NCI-H1436 (cell line): ENCODE results near the gene NDUFAF8.
A peak's percentile ranks its signal among the peaks of the same experiment; 100 is the strongest.
"Not testable (repeated sequence)": the region's sequence is repeated elsewhere in the genome, so short reads cannot be mapped to it uniquely, and the experiment has no call there.

Source experiments
- DNase-seq: peaks from one replicate; lab custom pipeline; 2025; lab: John Stamatoyannopoulos, UW

The NDUFAF8 gene

DNA sequence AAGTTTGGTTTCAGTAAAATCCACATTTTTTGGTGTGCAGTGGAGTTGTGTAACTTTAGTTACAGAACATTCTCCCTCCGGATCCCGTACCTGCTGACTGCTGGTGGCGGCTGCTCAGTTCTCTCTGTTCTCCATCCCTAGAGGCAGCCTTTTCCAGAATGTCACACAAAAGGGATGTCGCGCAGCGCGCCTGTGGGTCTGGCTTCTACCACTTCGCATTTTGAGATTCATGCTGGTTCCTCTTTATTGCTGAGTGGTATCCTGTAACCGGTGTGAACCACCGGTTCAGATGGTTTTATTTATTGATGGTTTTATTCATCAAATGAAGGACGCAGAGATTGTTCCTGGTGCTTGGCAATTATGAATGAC, 15.4 kb upstream of the NDUFAF8 start:
- DNase-seq, result peak; percentile 34

DNA sequence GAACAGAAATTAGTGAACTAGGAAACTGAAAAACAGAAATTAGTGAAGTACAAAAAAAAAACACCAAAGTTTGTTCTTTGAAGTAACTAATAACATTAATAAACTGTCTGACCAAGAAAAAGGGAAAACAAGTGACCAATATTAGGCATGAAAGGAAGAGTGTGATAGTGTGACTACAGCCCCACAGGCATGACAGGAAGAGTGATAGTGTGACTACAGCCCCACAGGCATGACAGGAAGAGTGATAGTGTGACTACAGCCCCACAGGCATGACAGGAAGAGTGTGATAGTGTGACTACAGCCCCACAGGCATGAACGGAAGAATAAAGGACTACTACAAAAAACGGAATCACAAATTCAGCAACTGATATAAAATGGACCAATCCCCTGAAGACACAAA, 11.5 kb upstream of the NDUFAF8 start:
- DNase-seq, result not testable (repeated sequence)

DNA sequence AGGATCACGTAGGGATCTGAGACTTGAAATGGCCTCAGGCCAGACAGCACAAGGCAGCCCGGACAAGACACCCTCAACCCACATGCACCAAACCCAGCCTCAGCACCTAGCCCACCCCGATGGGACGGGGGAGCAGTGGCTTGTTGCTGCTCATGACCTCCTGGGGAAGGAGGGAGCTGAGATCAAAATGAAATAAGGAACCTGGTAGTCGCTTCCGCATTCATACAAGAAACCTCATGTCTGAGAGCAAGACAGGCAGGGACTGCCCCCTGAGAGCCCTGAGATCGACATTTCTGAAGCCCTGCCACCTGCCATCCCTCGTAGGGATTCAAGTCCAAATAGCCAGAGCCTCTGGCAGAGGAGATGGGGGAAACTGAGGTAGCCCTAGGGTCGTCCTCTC, 10.7 kb upstream of the NDUFAF8 start:
- DNase-seq, result no peak

DNA sequence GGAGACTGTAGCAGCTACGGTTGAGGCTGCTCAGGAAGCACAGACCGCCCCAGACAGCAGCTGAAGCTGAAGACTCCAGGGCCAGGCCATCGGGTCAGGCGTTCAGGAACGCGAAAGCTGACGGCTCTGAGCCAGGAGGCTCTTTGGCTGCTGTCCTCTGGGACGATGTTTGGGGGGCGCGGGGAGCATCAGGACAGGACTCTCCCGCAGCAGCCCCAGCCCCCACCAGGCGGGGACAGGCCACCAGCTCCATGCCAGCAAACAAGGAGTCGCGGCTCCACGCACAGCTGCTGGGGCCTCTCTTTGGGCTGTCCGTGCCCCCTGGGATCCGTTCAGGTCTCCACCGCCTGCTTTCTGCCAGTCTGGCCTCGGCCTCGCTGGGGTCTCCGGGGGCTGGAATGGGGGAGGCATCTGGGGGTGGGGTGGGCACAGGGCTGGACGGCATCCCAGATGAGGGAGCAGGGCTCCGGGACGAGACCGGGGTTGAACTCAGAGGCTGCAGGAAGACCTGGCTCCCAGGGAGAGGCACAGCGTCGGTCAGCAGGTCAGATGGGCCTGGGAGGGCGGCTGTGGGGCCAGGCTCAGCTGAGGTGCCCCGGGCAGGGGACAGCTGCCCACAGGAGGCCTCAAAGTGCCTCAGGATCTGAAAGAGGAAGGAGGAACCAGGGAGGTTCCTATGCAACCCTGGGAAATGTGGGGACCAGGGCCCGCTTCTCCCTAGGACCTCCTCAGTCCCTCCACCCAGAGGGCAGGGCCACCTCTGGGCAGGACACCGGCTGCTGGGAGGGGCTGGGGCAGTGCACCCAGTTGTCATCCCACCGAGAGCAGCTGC, 10.1 kb upstream of the NDUFAF8 start:
- no peak for DNase-seq

DNA sequence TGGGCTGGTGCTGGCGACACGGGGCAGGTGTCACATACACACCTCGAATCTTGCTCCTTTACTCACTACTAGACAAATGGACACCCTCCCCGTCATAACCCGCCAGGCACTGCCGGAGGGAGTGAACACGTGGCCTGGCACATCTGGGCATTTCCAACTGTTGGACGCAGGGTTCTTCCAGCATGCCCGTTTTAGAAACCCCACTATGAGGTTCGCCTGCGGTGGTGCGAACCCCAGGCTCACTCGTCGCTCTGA, 9.5 kb upstream of the NDUFAF8 start:
- no peak for DNase-seq

DNA sequence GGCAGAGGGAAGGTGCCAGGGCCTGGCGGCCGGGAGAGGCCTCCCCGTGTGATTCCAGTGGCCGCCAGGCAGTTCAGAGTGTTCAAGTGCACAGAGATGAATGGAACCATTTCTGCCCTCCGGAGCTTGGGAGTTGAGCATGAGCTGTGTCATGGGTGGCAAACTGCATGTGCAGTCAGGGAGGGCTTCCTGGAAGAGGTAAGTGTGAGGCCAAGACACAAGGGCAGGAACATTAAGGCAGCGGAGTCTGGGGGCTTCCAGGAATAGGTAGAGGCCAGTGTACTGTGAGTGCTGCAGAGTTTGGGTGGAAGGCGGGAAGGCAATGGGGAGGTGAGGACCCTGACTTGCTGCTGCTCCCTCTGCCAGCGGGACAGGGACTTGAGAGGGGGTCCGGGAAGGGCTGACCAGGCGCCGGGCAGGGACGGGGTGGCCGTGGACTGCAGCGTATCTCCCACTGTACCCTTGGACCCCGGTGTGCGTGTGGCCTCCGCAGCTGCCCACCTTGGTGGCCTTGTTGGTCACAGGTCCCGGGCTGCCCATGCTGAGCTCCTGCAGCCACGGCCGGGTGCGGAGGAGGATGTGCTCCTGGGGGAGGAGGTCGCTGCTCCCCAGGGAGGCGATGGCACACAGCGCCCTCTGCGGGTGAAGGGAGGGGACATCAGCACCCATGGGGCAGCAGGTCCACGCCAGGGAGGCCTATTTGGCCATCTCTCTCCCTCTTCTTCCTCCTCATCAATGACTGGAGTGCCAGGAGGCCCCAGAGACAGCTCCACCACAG, 8.9 kb upstream of the NDUFAF8 start:
- DNase-seq, result no peak

DNA sequence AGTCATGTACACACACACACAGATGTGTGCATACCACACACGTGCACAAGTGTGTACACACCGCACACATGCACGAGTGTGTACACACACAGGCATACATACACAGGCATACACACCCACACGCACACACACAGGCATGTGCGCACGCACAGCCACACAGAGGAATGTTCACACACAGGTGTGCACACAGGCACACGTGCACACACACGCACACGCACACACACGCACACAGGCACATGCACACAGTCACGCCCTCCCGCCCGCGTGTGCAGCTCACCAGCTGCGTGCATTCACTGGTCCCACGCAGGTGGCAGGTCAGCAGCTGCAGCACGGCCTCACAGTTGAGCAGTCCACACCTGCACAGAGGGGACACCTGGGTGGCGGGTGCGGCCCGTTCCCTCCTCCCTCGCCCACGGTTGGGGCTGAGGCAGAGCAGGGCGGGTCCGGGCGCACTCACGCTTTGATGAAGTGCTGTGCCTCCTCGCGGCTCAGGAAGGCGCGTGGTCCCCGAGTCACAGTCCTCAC, 7.9 kb upstream of the NDUFAF8 start:
- no peak for DNase-seq

DNA sequence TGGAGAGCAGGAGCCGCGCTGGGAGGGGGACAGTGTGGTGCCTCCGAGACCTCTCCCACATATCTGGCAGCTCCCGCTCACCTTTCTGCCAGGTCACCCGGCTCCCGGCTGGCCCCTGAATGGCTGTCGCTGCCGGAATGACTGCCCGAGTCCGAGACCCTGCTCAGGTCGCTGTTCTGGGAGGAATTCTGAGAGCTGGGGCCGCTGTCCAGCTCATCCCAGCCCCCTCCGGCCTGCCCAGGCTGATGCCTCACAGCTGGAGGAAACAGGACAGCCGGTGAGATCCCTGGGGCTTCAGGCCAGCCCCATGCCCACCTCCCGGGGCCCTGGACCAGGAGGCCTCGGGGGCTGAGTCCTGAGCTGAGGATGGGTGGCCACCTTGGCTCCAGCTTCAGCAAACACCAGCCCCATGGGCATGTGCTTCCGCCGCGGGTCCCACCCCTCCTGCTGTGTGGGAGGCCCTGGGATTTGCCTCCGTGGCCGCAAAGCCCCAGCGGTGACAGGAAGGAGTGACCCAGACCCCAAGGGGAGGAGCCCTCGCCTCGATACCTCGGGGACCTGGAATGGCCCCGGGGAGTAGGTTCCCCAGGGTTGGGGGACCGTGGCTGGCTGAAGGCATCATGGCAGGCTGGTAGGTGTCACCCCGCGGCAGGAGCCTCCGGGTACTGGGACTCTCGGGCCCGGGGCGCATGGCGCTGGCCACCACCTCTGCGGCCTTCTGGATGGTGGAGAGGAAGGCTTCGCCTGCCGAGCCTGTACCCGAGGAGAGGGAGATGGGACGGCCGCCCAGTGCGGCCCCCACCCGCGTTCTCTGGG, 7.1 kb upstream of the NDUFAF8 start:
- DNase-seq, result no peak

DNA sequence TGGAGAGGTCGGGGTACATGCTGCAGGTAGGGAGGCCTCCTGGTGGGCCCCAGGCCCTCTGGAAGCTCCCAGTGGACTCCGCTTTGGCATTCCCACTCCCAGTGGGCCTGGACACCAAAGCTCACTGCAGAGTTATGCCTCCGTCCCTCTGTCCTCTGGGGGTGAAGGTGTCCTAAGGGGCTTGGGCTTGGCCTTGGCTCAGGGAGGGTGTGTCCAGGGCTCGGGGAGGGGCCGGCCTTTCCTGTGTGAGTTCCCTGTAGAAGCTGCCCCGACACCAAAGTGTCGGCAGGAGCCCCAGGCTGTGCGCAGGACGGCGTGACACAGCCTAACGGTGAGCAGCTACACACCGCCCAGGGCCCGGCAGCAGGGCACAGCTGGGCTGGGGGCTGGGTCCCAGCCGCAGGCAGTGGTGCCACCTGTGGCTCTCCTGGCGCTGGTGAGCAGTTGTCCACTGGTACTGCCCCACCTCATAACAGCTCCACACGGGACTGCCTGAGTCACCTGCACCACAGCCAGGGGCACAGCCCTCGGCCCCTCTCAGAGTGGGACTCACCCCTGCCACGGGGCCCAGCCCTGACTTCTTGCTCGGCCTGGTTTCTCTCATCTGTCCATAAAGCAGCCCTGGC, 6.4 kb upstream of the NDUFAF8 start:
- no peak for DNase-seq

DNA sequence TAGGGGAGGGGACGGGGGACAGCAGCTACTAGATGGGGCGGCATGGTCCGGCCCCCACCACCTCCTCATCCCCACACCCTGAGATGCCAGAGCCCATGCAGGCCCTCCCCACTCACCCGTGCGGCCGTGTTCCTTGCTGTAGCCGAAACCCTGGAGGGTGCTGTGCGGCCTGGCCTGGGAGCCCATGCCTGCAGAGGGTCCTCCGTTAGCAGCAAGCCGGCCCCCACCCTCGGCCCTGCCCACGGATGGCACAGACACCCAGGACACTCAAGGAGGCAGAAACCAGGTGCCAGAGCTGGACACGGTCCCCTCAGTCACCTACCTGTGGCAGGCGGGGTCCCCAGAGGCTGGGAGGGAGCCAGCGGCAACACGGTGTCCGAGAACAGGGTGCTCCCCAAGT, 5.8 kb upstream of the NDUFAF8 start:
- DNase-seq, result no peak

DNA sequence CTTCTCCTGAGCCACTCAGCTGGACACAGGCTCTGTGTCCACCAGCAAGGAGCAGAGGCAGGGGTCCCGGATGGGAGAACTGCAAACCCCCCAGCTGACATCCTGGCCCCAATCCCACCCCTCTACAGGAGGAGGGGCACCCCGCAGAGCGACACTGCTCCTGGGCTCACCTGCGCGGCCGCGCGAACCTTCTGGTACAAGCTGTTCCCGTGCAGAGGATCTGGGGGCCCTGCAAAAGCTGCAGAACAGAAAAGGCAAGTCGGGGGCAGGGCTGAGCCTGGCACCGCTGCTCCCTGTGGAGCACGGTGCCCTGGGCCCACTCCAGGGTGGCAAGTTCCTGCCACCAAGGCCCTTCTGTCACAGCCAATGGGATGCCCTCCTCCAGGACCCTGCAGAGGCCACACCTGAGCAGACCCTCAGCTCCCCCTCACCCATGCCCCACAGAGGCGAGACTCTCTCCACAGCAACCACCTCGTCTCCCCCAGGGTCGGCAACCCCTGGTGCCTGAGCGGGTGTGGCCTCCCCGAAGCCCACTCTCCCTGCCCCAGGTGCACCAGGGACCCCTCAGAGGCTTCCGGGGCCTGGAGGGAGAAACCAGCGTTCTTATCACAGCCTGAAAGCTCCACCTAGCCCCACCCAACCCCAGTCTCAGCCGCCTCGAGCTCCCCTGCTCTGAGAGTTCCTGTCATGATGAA, 5.2 kb upstream of the NDUFAF8 start:
- no peak for DNase-seq

DNA sequence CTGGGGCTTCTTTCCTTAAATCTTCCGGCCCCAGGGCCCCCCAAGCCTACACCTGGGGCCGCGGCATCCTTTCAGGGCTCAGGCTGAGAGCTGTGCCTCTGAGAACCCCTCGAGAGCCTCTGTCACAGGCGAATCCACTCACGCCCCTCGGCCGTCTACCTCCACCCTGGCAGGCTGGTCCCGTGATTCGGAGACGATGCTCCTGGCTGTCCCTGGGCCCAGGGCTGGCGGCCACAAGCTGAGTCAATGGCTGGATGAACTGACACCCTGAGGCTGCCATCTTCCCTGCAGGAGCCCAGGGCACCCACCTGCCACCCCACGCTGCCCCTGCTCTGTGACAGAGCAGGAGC, 4.6 kb upstream of the NDUFAF8 start:
- no peak for DNase-seq

DNA sequence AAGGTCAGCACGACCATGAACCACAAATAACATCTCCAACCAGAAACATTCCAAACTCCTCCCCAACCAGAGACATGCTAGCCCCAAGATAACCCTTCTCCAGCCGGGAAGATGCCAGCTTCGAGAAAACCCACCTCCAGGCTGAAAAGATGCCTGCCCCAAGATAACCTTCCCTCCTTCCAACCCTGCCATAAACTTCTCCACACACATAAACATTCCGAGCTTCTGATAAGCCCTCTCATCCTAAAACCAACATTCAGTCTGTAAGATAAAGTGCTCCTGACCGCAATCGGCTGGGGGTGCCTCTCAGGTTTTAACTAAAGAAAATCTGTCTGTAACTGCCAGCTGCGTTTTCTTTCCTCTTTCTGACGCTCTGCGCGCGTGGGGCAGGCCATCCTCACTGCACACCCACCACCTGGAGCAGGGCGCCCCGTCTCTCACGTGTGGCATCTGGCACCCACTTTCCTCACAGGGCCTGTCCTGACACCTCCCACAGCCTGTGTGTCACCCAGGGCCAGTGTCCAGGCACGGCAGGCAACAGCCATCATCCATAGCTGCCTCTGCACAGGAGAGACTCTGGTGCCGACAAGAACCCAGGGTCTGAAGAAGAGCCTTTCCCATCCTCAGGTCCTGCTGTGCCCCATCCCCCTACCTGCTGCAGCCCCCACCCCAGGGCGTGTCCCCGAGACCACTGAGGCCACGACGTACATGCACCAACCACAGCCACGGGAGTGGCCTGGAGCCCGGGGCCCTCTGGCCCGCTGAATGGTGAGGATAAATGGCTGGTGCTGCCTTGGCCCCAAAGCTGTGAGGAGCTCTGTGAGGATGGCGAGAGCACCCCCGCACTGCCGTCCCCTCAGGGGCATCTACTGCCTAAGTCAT, 3.9 kb upstream of the NDUFAF8 start:
- DNase-seq, result no peak

DNA sequence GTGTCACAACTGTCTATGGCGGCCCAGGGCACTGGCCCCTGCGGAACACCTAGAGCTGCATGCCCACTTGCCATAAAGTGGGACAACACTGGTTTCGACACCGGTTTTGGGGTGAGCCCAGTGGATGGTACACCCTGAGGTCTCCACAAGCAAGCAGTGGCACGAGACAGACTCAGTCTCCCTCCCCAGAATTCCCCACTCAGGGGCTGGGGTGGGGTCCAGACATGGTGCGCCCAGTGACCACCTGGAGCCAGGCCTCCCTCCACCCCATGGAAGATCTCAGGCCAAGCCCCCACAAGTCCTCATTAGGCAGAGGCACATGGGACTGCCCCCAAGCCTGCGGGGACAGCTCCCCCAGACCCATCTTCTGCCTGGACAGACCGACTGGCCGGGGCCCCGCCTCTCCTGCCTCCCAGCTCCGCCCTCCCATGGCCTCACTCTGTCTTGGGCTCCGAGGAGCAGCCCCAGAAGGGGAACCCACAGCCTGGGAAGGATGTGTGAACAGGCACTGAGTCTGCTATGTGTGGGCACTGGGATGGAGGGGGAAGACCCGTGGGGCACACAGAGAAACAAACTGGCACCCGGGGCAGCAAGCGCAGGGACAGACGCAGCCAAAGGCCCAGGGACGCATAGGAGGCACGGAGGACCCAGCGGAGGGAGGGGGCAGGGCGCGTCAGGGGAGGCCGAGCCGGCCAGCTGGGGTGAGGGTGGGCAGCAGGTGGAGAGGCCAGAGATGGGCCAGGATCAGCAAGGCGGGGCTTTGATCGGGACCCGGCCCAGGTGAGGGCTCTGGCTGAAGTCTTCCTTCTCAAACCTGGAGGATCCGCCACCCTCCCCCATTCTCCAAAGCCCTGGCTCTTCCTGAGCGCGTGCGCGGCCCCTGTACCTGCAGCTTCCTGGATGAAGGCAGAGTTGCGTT, 3.0 kb upstream of the NDUFAF8 start:
- DNase-seq, result no peak

DNA sequence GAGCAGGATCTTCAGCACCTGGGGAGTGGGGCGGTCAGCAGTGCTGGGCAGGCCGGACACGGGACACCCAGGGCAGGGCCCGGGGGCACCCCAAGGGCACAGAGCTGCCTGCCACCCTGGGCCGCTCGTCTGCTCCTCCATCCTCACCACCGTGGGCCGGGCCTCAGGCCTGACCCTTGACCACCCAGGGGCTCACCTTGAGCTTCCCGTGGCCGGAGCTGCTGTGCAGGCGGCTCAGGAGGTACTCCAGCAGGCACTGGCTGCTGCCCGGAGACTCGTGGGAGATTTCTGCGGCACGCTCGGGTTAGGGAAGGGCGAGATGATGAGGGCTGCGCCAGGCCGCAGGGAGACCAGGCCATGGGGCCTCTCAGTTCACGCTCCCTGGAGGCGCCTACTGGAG, 2.3 kb upstream of the NDUFAF8 start:
- no peak for DNase-seq

DNA sequence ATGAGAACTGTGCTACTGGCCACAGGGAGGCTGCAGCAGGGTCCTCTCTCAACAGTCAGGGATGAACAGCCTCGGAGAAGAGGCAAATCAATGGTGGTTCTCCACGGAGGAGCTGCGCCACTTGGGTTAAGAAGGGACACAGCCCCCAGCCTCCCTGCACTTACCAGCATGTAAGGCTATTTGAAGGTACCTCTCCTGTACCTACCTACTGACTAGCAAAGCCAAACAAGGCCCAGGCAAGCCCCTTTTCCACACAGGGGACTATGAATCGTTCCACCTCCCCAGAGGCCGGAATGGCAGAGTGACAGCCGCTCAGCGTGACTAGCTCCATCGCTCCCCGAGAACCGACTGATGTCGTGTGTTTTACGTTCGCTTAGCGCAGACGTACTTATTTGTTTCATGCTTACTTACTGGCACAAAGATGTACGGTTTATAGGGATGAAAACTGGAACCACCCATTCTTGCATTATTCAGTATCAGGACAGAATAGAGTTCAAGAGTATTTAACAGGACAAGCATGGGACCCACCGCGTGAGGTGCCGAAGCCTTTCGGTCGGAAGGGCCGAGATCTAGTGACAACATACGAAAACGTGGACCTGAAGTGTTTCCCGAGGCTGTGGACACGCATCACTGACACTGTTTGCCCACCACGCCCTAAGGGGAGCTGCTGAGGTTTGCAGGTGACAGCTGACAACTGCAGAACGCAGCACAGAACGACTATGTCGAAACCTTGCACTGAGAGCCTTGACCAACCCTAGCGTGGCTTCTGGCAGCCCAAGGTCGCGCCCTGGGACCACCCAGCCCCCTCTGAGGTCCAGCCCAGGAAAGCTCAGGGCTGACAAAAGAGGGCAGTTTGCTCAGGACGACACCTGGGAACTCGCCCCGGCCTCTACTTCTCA, 1.3 kb upstream of the NDUFAF8 start:
- DNase-seq, result no peak

DNA sequence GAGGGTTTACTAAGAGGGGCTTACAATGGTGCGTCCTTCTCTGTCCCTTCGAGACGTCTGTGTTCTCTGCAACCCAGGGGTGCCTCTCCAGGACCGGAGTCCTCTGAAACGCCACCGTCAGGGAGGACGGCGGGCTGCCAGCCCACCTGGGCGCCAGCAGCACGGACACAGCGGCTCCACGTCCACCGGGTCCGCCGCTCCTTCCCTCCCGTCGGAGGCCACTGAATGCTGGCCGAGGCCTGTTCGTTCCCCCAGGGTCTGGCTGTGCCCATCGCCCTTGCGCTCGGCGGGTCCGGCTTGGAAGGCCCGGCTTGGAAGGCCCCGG, 666 bp upstream of the NDUFAF8 start:
- no peak for DNase-seq

DNA sequence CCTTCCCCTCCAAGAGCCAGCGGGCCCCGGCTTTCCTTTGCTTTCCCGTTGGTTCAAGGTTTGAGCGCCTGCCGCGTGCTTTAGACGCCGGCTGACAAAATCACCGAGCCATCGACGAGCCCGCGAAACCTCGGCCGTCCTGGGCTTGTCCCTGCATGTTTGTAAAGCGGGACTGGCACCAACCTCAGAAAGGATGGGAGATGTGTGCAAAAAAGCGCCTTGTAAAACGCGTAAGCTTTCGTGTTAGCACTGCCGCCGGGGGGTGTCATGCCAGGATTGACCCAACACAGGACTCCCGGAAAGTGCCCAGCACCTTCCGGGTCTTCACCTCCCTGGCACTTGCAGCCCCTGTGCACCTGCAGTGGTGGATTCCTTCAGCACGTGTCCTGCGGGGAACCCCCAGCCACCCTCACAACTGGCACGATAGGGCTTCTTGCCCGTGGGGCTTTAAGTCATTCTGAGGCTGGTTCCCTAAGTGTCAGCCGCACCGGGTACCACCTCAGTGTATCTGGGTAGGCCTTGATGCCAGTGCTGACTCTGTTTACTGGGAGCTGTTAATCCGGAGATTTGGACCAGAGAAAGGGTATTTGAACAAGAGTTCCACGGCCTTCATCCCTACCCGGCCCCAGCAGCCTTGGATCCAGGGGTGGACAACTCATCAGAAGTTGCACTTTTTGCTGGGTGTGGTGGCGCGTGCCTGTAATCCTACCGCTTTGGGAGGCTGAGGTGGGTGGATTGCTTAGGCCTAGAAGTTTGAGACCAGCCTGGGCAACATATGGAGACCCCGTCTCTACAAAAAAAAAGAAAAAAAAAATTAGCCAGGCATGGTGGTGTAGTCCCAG, 817 bp downstream of the NDUFAF8 start:
- no peak for DNase-seq
